DND-41 (cell line): Measurements from ENCODE around the gene PTPN21.

Experiments
- ATAC-seq: fragments of 200-7000 bp; cut with Tn5 transposase; 3 replicates; pipeline ENCODE4 v1.9.1; 2021; ENCODE audit warnings: low read depth; ENCODE audit not compliant: insufficient read depth
- DNase-seq: peaks from one replicate; pipeline ENCODE4 v3.0.0-alpha.2; 2020
- H2AFZ ChIP-seq: 2 replicates; pipeline ENCODE4 v1.6.0; 2012; ENCODE audit warnings: low read depth, low read length
- H3K27ac ChIP-seq: 2 replicates; pipeline ENCODE4 v1.5.1; 2012; ENCODE audit warnings: low read length, inconsistent platforms
- H3K27me3 ChIP-seq: fragments of 200-600 bp; sonication (generic); 2 replicates; pipeline ENCODE4 v1.6.0; 2012; ENCODE audit warnings: low read length, mild to moderate bottlenecking, inconsistent platforms; ENCODE audit not compliant: insufficient read depth, poor library complexity
- H3K36me3 ChIP-seq: 2 replicates; pipeline ENCODE4 v1.5.1; 2012; ENCODE audit warnings: low read length, inconsistent platforms; ENCODE audit not compliant: insufficient read depth
- H3K4me1 ChIP-seq: 2 replicates; pipeline ENCODE4 v1.5.1; 2012; ENCODE audit warnings: mild to moderate bottlenecking, low read length; ENCODE audit not compliant: insufficient read depth
- H3K4me2 ChIP-seq: 2 replicates; pipeline ENCODE4 v1.6.0; 2012; ENCODE audit warnings: mild to moderate bottlenecking, moderate library complexity, low read length, inconsistent platforms; ENCODE audit not compliant: insufficient read depth
- H3K4me3 ChIP-seq, 2 experiments: fragments of 200-600 bp in 1 of 2; shearing (Covaris generic) in 1 of 2; 2 replicates each; pipeline ENCODE4 v1.5.1; 2012 to 2016; ENCODE audit warnings: inconsistent platforms in 2 of 2, low read length in 2 of 2, mild to moderate bottlenecking in 2 of 2, low read depth in 1 of 2, moderate library complexity in 1 of 2
- H3K79me2 ChIP-seq: 2 replicates; pipeline ENCODE4 v1.6.0; 2012; ENCODE audit warnings: low read length, inconsistent platforms; ENCODE audit not compliant: insufficient read depth
- H3K9ac ChIP-seq: 2 replicates; pipeline ENCODE4 v1.6.0; 2012; ENCODE audit warnings: low read depth, mild to moderate bottlenecking, inconsistent platforms, low read length, moderate library complexity
- H3K9me3 ChIP-seq: 2 replicates; pipeline ENCODE4 v1.5.1; 2012; ENCODE audit warnings: low read length, moderate library complexity, mild to moderate bottlenecking, inconsistent platforms; ENCODE audit not compliant: insufficient read depth, severe bottlenecking
- H4K20me1 ChIP-seq: 2 replicates; pipeline ENCODE4 v1.6.0; 2012; ENCODE audit warnings: low read length; ENCODE audit not compliant: insufficient read depth
- CTCF ChIP-seq: IDR thresholded peaks from 2 replicates; pipeline ENCODE4 v1.5.1; 2012; ENCODE audit warnings: borderline replicate concordance, low read length, moderate library complexity, mild to moderate bottlenecking; ENCODE audit not compliant: poor library complexity, severe bottlenecking; ENCODE audit errors: extremely low read depth
- EZH2 ChIP-seq: IDR thresholded peaks from 3 replicates; pipeline ENCODE4 v1.6.1; 2012; ENCODE audit warnings: borderline replicate concordance, low read depth, mild to moderate bottlenecking, moderate library complexity, low read length, inconsistent platforms; ENCODE audit not compliant: severe bottlenecking

The PTPN21 gene

GRCh38 chr14:88504602-88505001 is 50.2 kb downstream of the PTPN21 start:
- H3K27ac ChIP-seq: no peak overlapping the region
- DNase-seq (no peak), ATAC-seq (no peak)
- TF ChIP-seq CTCF: no peak
- TF ChIP-seq EZH2: no peak
- H3K9me3 ChIP-seq: no peaks in the 10 kb centered on the region
- no peaks in the 10 kb centered on the region for H3K79me2 ChIP-seq
- no peaks in the 10 kb centered on the region for H3K4me1 ChIP-seq
- no peaks in the 10 kb centered on the region for H4K20me1 ChIP-seq
- no peak overlapping the region for H3K4me3 ChIP-seq
- no peak overlapping the region for H3K9ac ChIP-seq
- no peak overlapping the region for H2AFZ ChIP-seq
- no peak overlapping the region for H3K4me2 ChIP-seq
- no peaks in the 10 kb centered on the region for H3K36me3 ChIP-seq
- peaks cover 2% of the 10 kb centered on the region for H3K27me3 ChIP-seq

GRCh38 chr14:88503754-88504406 is 50.9 kb downstream of the PTPN21 start:
- ATAC-seq (no peak), DNase-seq (no peak)
- H3K79me2 ChIP-seq: no peaks in the 10 kb centered on the region
- no peaks in the 10 kb centered on the region for H3K9me3 ChIP-seq
- H3K4me3 ChIP-seq: no peak overlapping the region
- H3K36me3 ChIP-seq: no peaks in the 10 kb centered on the region
- no peak overlapping the region for H2AFZ ChIP-seq
- no peak for TF ChIP-seq CTCF
- no peak for TF ChIP-seq EZH2
- H3K4me2 ChIP-seq: no peak overlapping the region
- H4K20me1 ChIP-seq: no peaks in the 10 kb centered on the region
- no peak overlapping the region for H3K9ac ChIP-seq
- H3K4me1 ChIP-seq: no peaks in the 10 kb centered on the region
- H3K27ac ChIP-seq: no peak overlapping the region
- no peaks in the 10 kb centered on the region for H3K27me3 ChIP-seq

DNA sequence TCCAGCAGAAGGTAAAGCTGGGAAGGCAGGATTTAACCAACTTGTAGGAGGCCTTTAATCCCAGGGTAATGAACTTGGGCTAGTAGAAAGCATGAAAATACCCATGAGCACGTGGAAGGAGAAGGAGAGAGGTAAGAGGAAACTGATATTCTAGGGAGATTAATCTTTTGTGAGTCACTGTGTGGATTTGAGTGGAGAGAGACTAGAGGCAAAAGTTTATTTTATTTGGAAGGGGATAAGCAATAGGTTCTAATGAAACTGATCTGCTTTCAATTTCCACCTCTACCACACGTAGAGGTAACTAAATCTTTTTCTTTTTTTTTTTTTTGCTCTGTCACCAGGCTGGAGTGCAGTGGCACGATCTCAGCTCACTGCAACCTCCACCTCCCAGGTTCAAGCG is 52.1 kb downstream of the PTPN21 start:
- H3K27ac ChIP-seq: no peak overlapping the region
- DNase-seq (no peak), ATAC-seq (no peak)
- no peak overlapping the region for H3K4me2 ChIP-seq
- no peaks in the 10 kb centered on the region for H4K20me1 ChIP-seq
- H3K79me2 ChIP-seq: no peaks in the 10 kb centered on the region
- no peaks in the 10 kb centered on the region for H3K36me3 ChIP-seq
- no peaks in the 10 kb centered on the region for H3K9me3 ChIP-seq
- H3K9ac ChIP-seq: no peak overlapping the region
- no peaks in the 10 kb centered on the region for H3K27me3 ChIP-seq
- H3K4me1 ChIP-seq: no peaks in the 10 kb centered on the region
- H3K4me3 ChIP-seq: no peak overlapping the region
- H2AFZ ChIP-seq: no peak overlapping the region
- TF ChIP-seq EZH2: no peak
- no peak for TF ChIP-seq CTCF
